GM18909 (cell line): ENCODE results near the gene TMEM135.
"Not testable (repeated sequence)": the region's sequence is repeated elsewhere in the genome, so short reads cannot be mapped to it uniquely, and the experiment has no call there.

ENCODE experiments used
- ATAC-seq: cut with Tn5 transposase; IDR thresholded peaks from one replicate; pipeline ENCODE4 v1.9.1; 2021; ENCODE audit warnings: mild to moderate bottlenecking; ENCODE audit not compliant: unreplicated experiment, poor library complexity

TMEM135 gene

DNA sequence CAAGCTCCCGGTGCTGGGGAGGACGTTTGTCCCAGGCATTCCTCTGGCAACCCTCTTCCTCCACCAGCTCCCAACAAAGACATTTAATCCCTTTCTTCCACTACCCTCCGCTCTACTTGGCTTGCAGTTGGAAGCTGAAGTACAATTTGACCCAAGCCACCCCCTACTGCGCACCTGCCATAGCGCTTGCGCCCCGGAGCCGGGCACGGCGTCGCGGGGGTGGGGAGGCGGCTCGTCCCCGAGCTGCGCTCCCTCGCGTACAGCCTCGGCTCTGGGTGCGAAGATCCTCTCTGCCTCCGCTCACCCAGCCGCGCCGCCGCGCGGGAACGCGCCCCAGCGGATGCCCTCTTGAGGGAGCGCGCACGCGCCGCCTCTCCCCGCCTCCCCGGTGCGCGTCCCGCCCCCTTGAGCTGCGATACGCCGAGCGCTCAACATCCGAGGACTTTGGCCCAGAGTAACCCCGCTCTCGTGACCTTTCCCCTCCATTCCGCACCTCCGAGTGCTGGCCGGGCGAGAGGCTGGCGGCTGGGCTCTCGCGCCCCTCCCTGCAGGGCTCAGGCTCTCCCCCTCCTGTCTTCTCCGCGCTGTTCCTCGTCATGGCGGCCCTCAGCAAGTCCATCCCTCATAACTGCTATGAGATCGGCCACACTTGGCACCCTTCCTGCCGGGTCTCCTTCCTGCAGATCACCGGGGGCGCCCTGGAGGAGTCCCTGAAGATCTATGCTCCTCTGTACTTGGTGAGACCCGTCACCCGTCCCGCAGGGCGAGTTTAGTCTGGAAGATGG is at the start of gene TMEM135:
TSS of gene TMEM135 (plus strand) at position 485 of the 785 bp plus-strand sequence. CDS start at position 597, 112 bp downstream.
- peak; percentile 99 for ATAC-seq

DNA sequence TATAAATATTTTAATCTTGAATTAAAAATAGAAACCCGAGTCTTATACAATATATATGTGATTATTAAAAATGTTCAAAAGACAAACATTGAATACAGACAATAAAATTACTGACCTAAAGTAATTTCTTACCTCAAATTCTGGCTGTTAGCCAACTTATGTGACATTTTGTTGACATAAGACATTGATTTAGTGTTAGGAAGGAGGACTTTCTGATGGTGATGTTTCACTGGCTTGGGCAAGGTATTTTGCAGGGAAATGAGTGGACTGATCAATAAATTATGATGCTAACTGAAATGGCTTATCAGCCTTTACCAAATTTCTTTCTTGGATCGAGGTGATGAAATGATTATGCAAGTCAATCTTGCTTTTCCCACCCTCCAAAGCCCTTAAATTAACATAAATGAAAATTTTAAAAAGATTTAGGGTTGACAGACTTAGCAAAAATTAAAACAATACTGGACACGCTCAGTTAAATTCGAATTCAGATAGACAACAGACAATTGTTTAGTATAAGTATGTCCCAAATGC is 49.3 kb upstream of the TMEM135 start:
- no peak for ATAC-seq

GRCh38 chr11:86990031-86990430 is 47.7 kb upstream of the TMEM135 start:
- no peak for ATAC-seq

- no peak for ATAC-seq
Observed at GRCh38 chr11:86990515-86990914, 47.2 kb upstream of the TMEM135 start.

DNA sequence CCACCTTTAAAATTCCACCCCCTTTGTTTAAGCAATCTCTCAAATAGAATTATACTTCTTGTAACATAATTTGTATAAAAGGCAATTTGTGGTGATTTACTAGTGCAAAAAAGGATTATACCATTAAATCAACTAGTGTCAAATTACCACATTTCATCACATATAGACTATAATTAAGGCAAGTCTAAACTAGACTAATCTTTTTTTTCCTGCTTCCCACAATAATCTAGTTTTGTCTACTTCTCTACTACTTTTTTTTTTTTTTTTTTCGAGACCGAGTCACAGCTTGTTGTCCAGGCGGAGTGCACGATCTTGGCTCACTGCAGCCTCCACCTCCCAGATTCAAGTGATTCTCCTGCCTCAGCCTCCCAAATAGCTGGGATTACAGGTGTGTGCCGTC is 46.4 kb upstream of the TMEM135 start:
- no peak for ATAC-seq

- ATAC-seq = not testable (repeated sequence)
Observed at GRCh38 chr11:86992340-86992739, 45.4 kb upstream of the TMEM135 start.

- no peak for ATAC-seq
Observed at GRCh38 chr11:86993031-86993430, 44.7 kb upstream of the TMEM135 start.

GRCh38 chr11:86996953-86997570 is 40.7 kb upstream of the TMEM135 start:
- no peak for ATAC-seq

DNA sequence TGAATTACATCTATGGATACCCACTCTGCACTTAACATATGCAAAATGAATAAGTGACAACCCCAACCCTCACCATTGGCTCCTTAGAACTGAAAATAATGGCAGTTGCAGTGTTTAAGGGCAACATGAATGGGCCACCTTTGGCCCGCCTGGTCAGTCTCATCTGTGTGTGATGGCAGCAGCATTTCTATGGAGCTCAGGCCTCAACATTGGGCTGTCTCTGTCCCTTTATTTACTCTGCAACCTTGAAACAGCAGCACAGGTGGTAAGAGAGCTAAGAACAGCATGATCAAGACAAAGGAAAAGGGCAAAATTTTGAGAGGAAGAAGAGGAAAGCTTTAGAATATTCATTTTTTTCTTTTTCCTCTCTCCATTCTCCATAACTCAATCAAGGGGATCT is 38.3 kb upstream of the TMEM135 start:
- ATAC-seq = no peak

DNA sequence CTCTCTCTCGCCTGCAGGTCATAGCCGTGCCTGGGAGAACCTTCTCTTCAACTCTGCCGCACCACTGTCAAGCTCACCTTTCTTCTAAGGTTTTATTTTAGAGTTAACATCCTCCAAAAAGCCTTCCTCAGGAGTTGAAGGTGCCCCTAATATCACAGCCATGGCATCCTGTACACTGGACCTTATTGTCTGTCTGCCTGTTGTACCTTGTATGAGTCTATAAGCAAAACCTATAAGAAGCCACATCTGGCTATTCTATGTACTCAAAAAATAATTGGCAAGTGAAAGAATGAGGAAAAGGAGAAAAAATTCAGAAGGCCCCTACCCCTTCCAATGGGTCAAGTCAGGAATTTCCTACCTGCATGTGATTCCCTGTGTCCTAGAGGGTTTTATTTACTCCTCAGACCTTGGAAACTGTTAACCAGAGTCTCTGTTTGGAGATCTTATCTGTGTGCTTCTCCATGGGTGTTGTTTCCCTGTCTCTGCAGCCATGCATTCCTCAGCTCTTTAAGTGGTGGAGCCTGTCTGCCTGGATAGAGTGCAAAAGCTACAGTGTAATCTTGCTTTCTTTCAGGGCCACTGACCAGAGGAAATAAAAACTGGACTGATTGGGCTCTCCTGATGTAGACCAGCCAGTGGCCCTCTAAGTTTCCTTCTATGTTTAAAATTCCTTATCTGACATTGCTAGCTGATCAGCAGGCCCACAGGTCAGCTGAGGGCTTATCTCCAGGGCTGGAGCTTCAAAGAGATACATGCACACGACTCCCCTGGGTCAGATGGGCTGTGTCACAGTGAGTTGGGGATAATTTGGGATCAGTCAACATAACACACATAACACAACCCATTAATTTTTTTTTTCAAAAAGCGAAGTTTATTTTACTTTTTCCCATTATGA is 37.6 kb upstream of the TMEM135 start:
- no peak for ATAC-seq

GRCh38 chr11:87002918-87003317 is 34.8 kb upstream of the TMEM135 start:
- no peak for ATAC-seq

DNA sequence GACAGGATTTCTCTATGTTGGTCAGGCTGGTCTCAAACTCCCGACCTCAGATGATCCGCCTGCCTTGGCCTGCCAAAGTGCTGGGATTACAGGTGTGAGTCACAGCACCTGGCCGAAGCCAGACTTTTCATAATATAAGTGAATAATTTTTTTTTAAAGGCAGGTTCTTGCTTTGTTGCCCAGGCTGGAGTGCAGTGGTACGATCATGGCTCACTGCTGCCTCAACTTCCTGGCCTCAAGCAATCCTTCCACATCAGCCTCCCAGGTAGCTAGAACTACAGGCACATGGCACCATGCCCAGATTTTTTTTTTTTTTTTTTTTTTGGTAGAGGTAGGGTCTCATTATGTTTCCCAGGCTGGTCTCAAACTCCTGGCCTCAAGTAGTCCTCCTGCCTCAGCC is 33.5 kb upstream of the TMEM135 start:
- ATAC-seq = not testable (repeated sequence)

GRCh38 chr11:87005569-87005921 is 32.2 kb upstream of the TMEM135 start:
- no peak for ATAC-seq

DNA sequence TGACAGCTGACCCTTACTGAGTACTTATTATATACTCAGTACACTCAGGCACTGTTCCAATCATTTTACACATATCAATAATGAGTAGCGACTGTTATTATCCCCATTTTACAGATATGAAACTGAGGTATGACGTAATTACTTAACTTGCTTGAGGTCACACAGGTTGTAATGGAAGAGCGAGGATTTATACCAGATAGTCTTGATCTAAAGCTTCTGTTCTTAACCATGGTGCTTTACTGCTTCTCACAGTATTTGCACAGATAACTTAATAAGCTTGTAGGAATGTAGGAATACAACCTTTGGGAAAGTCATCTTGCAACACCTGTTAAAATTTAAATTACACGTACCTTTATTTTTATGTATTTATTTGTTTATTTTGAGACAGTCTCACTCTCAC is 31.7 kb upstream of the TMEM135 start:
- no peak for ATAC-seq

- no peak for ATAC-seq
Observed at GRCh38 chr11:87007963-87008362, 29.8 kb upstream of the TMEM135 start.

GRCh38 chr11:87012089-87012488 is 25.6 kb upstream of the TMEM135 start:
- ATAC-seq = no peak

DNA sequence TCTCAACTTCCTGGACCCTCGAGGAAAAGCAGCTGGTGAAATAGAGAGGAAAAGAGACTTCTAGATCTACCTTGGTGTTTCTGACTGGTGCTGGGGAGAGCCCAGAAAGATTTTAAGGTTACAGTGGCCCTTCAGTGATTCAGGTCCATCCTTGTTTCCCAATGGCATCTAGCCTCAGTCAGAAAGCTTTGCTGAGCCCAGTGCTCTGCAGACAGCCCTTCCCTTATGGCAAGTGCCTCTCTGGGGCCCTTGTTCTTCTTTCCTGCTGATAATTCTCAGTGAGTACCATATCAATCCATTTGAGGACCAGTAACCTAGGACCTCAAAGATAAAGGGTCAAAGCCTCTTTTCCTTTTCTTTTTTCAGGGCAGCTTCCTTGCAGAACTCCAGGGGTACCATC is 25.1 kb upstream of the TMEM135 start:
- ATAC-seq = no peak

DNA sequence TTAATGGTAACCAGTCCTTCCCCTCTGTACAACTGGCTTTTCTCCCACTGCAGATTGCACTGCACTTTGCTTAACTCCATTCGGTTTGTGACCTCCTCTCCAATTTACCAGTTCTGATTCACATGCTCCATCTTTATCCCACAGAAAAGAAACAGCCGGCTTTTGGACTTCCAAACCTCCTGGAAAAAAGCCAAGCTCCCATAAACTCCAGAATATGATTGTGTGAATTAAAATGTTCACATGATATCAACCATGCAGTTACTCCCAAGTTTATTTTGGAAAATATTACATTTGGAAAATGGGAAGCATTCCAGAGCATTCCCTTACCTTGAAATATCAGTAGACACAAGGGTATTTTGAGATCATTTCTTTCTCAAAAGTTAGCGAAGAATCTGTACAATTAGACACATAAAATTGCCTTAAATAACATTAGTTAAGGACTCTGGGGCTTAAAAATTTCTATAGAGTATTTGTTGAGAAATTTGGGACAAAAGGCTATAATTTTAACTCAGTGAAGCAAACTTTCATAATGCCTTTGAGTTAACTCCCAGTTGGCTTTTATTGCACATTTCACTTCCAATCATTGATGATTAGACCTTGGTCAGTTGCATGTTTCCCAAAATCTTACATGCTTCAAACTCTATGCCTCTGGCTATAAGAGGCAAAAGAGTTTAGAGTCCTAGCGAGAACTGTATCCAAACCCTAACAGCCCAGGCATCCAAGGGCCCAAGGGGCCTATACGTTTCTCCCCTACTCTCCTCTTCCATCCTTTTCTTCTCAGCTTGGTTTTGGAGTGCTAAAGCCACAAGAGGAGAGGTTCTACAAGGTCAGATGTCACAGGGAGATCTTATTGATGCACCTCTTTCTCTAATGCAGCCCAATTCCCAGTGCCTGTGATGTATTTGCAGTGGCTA is 23.6 kb upstream of the TMEM135 start:
- ATAC-seq = no peak

- ATAC-seq = no peak
Observed at GRCh38 chr11:87015645-87016044, 22.1 kb upstream of the TMEM135 start.
